ENCODE data around the gene ANKRD55.
"Not testable (repeated sequence)": the region's sequence is repeated elsewhere in the genome, so short reads cannot be mapped to it uniquely, and the experiment has no call there.

Gene ANKRD55

DNA sequence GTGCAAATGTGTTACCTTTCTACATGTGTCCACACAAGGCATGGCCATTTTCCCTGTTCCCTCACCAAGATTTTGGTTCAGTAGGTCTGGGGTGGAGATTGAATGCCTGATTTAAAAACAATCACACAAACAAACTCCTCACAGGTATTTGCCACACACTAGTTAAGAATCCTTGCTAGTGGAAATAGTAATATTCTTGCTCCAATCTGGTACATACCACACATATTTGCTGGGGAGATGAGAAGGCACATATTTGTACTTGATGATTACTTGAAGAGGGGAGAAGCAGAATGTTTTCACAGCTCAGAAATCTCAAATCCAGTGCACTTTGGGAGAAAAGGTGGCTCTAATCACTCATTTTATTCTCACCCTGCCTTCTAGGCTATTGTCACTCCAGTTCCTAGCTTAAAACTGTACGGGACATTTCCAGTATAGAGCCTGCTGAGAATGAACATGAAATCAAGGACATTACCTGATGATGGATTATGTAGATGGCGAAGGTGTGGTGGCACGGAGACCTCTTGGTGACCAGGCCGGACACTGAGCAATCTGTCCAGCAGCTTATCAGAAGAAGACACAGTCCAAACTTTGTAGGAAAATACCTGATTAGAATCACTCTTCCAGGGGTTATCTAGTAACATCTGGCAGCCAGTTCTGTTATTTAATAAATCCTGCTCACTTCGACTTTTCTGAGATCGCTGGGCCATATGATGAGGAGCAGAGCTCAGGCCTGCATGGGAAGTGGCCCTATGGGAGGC, 122.3 kb downstream of the ANKRD55 start:
- no peak for DNase-seq (ENCODE audit: low spot score)
- TF ChIP-seq, protein P1, sequence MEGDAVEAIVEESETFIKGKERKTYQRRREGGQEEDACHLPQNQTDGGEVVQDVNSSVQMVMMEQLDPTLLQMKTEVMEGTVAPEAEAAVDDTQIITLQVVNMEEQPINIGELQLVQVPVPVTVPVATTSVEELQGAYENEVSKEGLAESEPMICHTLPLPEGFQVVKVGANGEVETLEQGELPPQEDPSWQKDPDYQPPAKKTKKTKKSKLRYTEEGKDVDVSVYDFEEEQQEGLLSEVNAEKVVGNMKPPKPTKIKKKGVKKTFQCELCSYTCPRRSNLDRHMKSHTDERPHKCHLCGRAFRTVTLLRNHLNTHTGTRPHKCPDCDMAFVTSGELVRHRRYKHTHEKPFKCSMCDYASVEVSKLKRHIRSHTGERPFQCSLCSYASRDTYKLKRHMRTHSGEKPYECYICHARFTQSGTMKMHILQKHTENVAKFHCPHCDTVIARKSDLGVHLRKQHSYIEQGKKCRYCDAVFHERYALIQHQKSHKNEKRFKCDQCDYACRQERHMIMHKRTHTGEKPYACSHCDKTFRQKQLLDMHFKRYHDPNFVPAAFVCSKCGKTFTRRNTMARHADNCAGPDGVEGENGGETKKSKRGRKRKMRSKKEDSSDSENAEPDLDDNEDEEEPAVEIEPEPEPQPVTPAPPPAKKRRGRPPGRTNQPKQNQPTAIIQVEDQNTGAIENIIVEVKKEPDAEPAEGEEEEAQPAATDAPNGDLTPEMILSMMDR (IDR thresholded peaks at IDR 0.05), result no peak

DNA sequence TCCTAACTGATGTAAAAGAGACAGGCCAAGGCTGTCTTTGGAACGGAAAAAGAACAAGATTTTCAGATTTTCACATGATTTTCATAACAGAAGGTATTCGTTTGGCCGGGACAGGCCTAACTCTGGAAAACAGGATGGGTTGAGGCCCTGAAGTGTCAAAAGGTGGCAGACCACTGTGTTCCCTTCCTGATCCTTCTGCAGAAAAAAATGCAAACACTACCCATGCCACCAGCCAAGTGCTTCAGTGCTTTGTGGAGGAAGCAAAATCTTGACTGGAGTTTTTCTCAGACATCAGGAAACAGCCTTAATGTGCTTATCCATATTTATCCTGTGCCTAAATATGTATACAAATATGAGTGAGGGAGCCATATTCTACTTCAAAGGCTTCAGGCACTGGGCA, 124.9 kb downstream of the ANKRD55 start:
- TF ChIP-seq, protein P1 (IDR thresholded peaks at IDR 0.05), result no peak
- DNase-seq (ENCODE audit: low spot score), result no peak
- no peak overlapping the region for H3K27ac ChIP-seq
- no peak overlapping the region for H3K4me3 ChIP-seq

More for the DNA sequence above, 122.3 kb downstream of the ANKRD55 start:
- Histone ChIP-seq H3K4me3 (no peak overlapping the region), H3K27ac (no peak overlapping the region)

DNA sequence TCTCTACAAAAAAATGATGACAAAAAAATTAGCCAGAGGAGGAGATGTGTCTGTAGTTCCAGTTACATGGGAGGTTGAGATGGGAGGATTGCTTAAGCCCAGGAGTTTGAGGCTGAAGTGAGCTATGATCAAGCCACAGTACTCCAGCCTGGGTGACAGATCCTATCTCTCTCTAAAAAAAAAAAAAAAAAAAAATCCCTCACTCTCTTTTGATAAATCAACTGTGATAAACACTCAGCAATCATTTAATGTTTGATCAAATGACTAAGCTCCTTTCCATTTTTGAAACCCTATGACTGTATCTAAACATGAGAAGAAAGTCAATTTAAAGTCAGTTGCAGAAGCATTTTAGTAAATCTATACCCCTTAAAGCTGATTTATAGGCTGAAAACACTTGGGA, 126.3 kb downstream of the ANKRD55 start:
- Histone ChIP-seq H3K4me3 (no peak overlapping the region), H3K27ac (no peak overlapping the region)
- TF ChIP-seq, protein P1 (IDR thresholded peaks at IDR 0.05), result no peak
- DNase-seq (ENCODE audit: low spot score), result no peak

DNA sequence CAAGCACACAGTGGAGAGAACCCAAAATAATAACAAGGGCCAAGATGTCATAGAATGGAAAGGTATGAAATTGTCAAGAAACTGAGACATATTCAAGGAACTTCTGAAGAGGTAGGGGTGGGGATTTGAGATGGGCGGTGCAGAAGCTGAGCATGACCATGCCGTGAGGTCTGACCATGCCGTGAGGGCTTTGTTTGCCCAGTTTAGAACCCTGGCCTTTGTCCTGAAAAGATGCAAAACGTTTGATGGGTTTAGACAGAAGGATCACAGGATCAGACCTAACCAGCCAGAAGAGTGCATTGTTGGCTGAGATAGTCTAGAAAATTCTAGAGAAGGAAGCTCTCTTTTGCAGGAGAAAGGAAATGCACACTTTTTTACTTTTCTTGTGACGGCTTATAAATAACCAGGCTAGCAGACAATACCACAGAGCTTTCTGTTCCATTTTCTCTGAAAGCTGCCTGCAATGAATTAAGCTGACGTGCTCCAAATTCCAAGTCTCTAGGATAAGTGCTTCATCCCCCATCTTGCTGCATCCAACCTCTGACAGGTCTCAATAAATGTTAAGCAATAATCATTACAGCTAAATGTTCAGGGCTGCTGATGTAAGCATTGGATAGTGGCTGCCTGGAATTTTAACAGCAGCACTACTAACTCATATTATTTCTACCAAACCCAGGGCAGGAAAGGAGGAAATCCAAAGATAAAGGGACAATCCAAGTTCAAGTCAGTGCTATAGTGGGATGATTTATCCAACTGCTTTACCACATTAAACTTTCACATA, 127.4 kb downstream of the ANKRD55 start:
- Histone ChIP-seq H3K4me3 (no peak overlapping the region), H3K27ac (no peak overlapping the region)
- DNase-seq (ENCODE audit: low spot score), result no peak
- TF ChIP-seq, protein P1 (IDR thresholded peaks at IDR 0.05), result no peak

DNA sequence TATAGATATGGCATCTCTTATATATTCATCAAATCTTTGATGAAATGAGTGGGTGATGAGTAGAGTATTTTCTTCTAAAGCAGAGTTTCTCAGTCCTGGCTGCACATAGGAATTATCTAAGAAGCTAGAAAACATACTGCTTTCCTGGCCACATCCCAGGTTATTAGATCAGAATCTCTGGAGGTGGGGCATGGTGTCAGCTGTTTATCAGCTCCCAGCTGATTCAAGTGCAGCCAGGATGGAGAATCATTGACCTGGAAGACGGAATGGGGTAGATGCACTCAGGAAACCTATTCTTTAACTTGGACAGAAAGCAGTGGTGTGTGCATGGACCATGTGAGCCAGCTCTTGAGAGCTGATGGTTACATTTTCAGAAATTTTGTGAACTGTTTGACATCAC, 130.2 kb downstream of the ANKRD55 start:
- no peak for DNase-seq (ENCODE audit: low spot score)
- Histone ChIP-seq H3K27ac (no peak overlapping the region), H3K4me3 (no peak overlapping the region)
- TF ChIP-seq, protein P1 (IDR thresholded peaks at IDR 0.05), result no peak

DNA sequence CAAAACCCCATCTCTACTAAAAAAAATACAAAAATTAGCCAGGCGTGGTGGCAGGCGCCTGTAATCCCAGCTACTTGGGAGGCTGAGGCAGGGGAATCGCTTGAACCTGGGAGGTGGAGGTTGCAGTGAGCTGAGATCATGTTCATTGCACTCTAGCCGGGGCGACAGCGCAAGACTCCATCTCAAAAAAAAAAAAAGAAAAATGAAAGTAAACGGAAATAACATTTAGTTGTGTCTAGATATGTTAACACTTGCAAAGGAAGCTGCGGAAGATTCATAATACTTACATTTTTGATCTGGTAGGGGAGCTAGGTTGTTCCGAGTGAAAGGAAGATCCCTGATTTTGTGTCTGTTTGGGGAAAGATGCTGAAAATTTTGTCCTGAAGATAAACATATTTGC, 130.9 kb downstream of the ANKRD55 start:
- not testable (repeated sequence) for H3K27ac ChIP-seq; DNase-seq (ENCODE audit: low spot score); H3K4me3 ChIP-seq

DNA sequence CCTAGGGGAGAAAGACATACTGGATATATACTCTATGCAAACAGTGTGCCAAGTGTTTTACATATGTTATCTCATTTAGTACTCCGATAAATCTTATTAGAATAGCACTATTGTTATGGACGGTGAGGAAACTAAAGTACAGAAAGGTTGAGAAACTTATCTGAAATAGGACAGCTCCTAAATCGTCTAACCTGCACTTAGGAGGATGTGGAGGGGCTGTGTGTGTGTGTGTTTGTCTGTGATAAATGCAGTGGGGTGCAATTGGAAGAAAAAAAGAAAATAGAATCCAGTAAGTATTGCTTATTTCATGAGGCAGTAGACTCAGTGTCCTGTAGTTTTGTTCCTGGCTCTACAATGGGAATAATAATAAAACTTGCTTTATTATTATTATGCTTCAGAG, 131.9 kb downstream of the ANKRD55 start:
- TF ChIP-seq, protein P1 (IDR thresholded peaks at IDR 0.05), result no peak
- DNase-seq (ENCODE audit: low spot score), result no peak
- no peak overlapping the region for H3K27ac ChIP-seq

More for the DNA sequence above, 131.9 kb downstream of the ANKRD55 start:
- no peak overlapping the region for H3K4me3 ChIP-seq
